K562 (cell line): ENCODE measurements around the gene TNIP1. TPM values are rescaled to one million over a fixed set of nuclear protein-coding genes. Genes with fewer than 3 reads are reported as not detected.

Source experiments
- CCAR2 ChIP-seq: fragments of 200-400 bp; formaldehyde crosslinking; IDR thresholded peaks from 2 replicates; pipeline ENCODE4 v1.6.1; 2017; ENCODE audit warnings: mild to moderate bottlenecking, low read depth, low read length
- CHD1 ChIP-seq: fragments of 200-600 bp; sonication (generic); IDR thresholded peaks from one replicate; pipeline ENCODE4 v1.6.1; 2012; ENCODE audit warnings: mild to moderate bottlenecking, moderate library complexity, low read length, inconsistent platforms
- CHD4 ChIP-seq: fragments of 200-600 bp; sonication (generic); IDR thresholded peaks from 3 replicates; pipeline ENCODE4 v1.6.1; 2012; ENCODE audit warnings: low read depth, mild to moderate bottlenecking, mixed read lengths, low read length, inconsistent platforms; ENCODE audit not compliant: insufficient read depth, insufficient replicate concordance, poor library complexity, severe bottlenecking
- CXXC5 ChIP-seq: fragments of 250-450 bp; sonication (Bioruptor Pico); IDR thresholded peaks from 2 replicates; pipeline ENCODE4 v1.8.0; 2022; ENCODE audit warnings: inconsistent platforms, mild to moderate bottlenecking, moderate library complexity
- ETV1 ChIP-seq: fragments of 450-650 bp; conservative IDR thresholded peaks from 2 replicates; pipeline ENCODE4 v1.6.1; 2016; ENCODE audit warnings: missing genetic modification characterization, control low read depth, low read depth, missing compliant biosample characterization
- HDGF ChIP-seq: fragments of 450-650 bp; IDR thresholded peaks from 2 replicates; pipeline ENCODE4 v1.6.1; 2016
- HMGXB4 ChIP-seq: sonication (generic); formaldehyde crosslinking; IDR thresholded peaks from 2 replicates; pipeline ENCODE4 v1.8.1; 2023; ENCODE audit warnings: mild to moderate bottlenecking, missing genetic modification reagents
- LEF1 ChIP-seq: fragments of 450-650 bp; IDR thresholded peaks from 2 replicates; pipeline ENCODE4 v1.6.1; 2016; ENCODE audit warnings: mild to moderate bottlenecking
- MECOM ChIP-seq: fragments of 250-450 bp; sonication (Bioruptor Pico); IDR thresholded peaks from 2 replicates; pipeline ENCODE4 v1.8.0; 2022; ENCODE audit warnings: inconsistent platforms
- MED1 ChIP-seq: sonication (generic); formaldehyde crosslinking; IDR thresholded peaks from 2 replicates; pipeline ENCODE4 v1.8.1; 2023; ENCODE audit warnings: missing genetic modification reagents, borderline replicate concordance
- MYBL2 ChIP-seq, 2 experiments: fragments of 450-650 bp in 1 of 2; sonication (generic) in 1 of 2; formaldehyde crosslinking in 1 of 2; IDR thresholded peaks; 2 replicates each; pipeline versions ENCODE4 v1.6.1 to v1.8.1; 2017 to 2022; ENCODE audit warnings: borderline replicate concordance in 1 of 2, inconsistent platforms in 1 of 2, low read depth in 1 of 2, mild to moderate bottlenecking in 1 of 2, missing genetic modification reagents in 1 of 2, moderate library complexity in 1 of 2
- POLR2AphosphoS2 ChIP-seq: IDR thresholded peaks from 2 replicates; pipeline ENCODE4 v1.6.1; 2012; ENCODE audit warnings: low read length, improper control_type of control experiment
- SIX5 ChIP-seq, 2 experiments: IDR thresholded peaks; 2 replicates each; pipeline ENCODE4 v1.6.1; 2011; ENCODE audit warnings: low read length in 2 of 2, borderline replicate concordance in 1 of 2, low read depth in 1 of 2, mild to moderate bottlenecking in 1 of 2, moderate library complexity in 1 of 2; ENCODE audit not compliant: insufficient read depth in 1 of 2
- SNIP1 ChIP-seq: fragments of 450-650 bp; IDR thresholded peaks from 2 replicates; pipeline ENCODE4 v1.7.1; 2017; ENCODE audit warnings: low read depth, mild to moderate bottlenecking
- TSC22D4 ChIP-seq: fragments of 450-650 bp; IDR thresholded peaks from 2 replicates; pipeline ENCODE4 v1.6.1; 2016; ENCODE audit warnings: missing genetic modification characterization, missing biosample characterization, control low read depth
- ZNF3 ChIP-seq: fragments of 250-450 bp; sonication (Bioruptor Pico); IDR thresholded peaks from 2 replicates; pipeline ENCODE4 v1.5.0; 2021; ENCODE audit warnings: mild to moderate bottlenecking, moderate library complexity
- ZNF561 ChIP-seq: fragments of 450-650 bp; formaldehyde crosslinking; conservative IDR thresholded peaks from 2 replicates; pipeline ENCODE4 v1.4.0; 2020; ENCODE audit warnings: mild to moderate bottlenecking, moderate library complexity
- ZNF586 ChIP-seq: fragments of 450-650 bp; formaldehyde crosslinking; conservative IDR thresholded peaks from 2 replicates; pipeline ENCODE4 v1.4.0; 2020; ENCODE audit warnings: mild to moderate bottlenecking, moderate library complexity
- ZNF609 ChIP-seq: sonication (generic); formaldehyde crosslinking; IDR thresholded peaks from 2 replicates; pipeline ENCODE4 v1.8.1; 2023; ENCODE audit warnings: missing genetic modification reagents, mild to moderate bottlenecking, borderline replicate concordance
- ZNF778 ChIP-seq: fragments of 450-650 bp; formaldehyde crosslinking; IDR thresholded peaks from 2 replicates; pipeline ENCODE4 v1.4.0; 2020; ENCODE audit warnings: mild to moderate bottlenecking, moderate library complexity
- polyA plus RNA-seq, 8 experiments: library from polyadenylated mRNA; depleted of rRNA in 4 of 8; stranded (reverse) in 5 of 8; unstranded in 3 of 8; fragments of >200 nt; fragmentation: Nextera tagmentation in 2 of 8; fragmentation: Illumina TruSeq in 1 of 8; extraction: Ambion mirVana in 2 of 8; extraction: Trizol in 1 of 8; gene quantifications; 2 replicates each; pipeline versions ENCODE4 v1.2.1 to v1.2.3, GENCODE V29; 2011 to 2014; ENCODE audit warnings: inconsistent platforms in 1 of 8, missing spikeins in 1 of 8
- total RNA-seq, 7 experiments: library from RNA; depleted of rRNA in 6 of 7; stranded (reverse); fragments of >200 nt in 6 of 7; fragmentation: Illumina TruSeq in 2 of 7; extraction: Trizol in 2 of 7; gene quantifications; 2 replicates each; pipeline versions ENCODE4 v1.2.1 to v1.2.3, GENCODE V29; 2011 to 2021; ENCODE audit warnings: low replicate concordance in 1 of 7

The TNIP1 gene
- total and polyA plus RNA-seq, 9 of the 15 experiments (the other 6 are each of a cell fraction or from before 2014, with no cell fraction given) = 0.46 to 41.0 (median 24.6) TPM

GRCh38 chr5:151015974-151016587 is 64.8 kb downstream of the TNIP1 start (continued):
- no peak for TF ChIP-seq MED1
- TF ChIP-seq MYBL2 (IDR thresholded peaks at IDR 0.05; ENCODE audit: low read depth) = no peak
- no peak for TF ChIP-seq MYBL2 (CRISPR knock-in tag; IDR thresholded peaks at IDR 0.05; ENCODE audit: borderline replicate concordance)
- TF ChIP-seq ZNF778 = no peak
- no peak for TF ChIP-seq CHD1
- TF ChIP-seq CCAR2 = no peak
- no peak for TF ChIP-seq TSC22D4
- no peak for TF ChIP-seq ZNF586
- peak; percentile 46; the same call in 1 of the 2 replicates for TF ChIP-seq CXXC5 (CRISPR knock-in tag)
- TF ChIP-seq ZNF3 (CRISPR knock-in tag) = no peak
- TF ChIP-seq ETV1 (tag) = no peak
- no peak for TF ChIP-seq ZNF561
- no peak for TF ChIP-seq POLR2AphosphoS2
- no peak for TF ChIP-seq MECOM (CRISPR knock-in tag)
- TF ChIP-seq CHD4 = no peak
- peak; percentile 68 for TF ChIP-seq LEF1
- TF ChIP-seq HDGF = no peak
- no peak for TF ChIP-seq SIX5 (IDR thresholded peaks at IDR 0.05; ENCODE audit: borderline replicate concordance in 1 of 2, insufficient read depth in 1 of 2, low read depth in 1 of 2, low read length in 2 of 2)
- no peak for TF ChIP-seq ZNF609 (CRISPR knock-in tag)
- no peak for TF ChIP-seq SNIP1
- no peak for TF ChIP-seq HMGXB4
